NCI-H446 treated with DMSO at 0.1 percent for 48 hours (cell line): ENCODE measurements around the gene SH3GL1.
"Not testable (repeated sequence)": the region's sequence is repeated elsewhere in the genome, so short reads cannot be mapped to it uniquely, and the experiment has no call there.

Experiments
- DNase-seq: peaks from one replicate; lab custom pipeline; 2025; lab: John Stamatoyannopoulos, UW

Gene SH3GL1

DNA sequence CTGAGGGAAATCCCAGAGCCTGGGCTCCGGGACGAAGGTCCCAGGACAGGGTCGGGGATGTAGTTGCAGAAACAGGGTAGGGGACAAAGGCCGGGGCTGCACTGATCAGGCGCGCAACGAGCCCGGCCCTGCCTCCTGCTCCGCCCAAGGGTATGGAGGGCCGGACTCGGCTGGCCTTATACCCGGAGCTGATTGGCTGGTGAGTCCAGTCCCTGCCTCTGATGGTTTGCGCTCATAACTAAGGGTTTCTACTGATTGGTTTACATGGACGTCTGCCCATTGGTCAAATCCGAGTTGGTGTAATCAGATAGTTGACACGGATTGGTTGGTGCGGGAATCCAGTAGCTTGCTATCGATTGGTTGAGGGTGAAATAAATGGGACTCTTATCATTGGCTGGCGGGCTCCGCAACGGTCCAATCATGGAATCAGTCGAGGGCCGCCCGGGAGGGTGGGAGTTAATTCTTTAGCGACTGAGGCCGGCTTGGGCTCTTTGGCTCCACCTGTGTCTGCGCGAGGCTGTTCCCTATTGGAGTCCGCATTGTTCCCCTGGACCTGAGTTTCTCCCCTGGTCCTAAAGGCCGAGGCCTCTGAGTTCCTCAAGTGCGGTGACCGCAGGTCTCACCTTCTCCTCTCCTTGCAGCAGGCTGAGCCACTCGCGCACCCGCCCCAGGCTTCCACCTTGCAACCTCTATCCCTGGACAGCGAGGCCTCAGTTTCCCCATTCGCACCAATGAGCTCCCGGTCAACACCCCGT lies 57.6 kb downstream of the SH3GL1 start:
- DNase-seq: peak; percentile 100

DNA sequence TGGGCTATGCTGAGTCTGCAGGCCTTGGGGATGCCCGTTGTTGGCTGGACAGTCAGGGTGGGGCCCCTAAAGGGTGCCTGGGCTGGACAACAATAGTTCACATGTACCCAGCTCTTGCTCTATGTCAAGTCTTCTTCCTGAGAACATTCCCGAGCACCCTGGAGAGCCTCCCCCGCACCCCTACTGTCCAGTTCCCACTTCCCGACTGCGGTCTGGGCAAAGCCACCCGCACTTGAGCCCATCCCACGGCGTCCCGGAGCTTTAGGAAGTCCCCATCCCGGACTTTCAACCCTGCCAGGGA lies 58.1 kb downstream of the SH3GL1 start:
- DNase-seq: no peak

DNA sequence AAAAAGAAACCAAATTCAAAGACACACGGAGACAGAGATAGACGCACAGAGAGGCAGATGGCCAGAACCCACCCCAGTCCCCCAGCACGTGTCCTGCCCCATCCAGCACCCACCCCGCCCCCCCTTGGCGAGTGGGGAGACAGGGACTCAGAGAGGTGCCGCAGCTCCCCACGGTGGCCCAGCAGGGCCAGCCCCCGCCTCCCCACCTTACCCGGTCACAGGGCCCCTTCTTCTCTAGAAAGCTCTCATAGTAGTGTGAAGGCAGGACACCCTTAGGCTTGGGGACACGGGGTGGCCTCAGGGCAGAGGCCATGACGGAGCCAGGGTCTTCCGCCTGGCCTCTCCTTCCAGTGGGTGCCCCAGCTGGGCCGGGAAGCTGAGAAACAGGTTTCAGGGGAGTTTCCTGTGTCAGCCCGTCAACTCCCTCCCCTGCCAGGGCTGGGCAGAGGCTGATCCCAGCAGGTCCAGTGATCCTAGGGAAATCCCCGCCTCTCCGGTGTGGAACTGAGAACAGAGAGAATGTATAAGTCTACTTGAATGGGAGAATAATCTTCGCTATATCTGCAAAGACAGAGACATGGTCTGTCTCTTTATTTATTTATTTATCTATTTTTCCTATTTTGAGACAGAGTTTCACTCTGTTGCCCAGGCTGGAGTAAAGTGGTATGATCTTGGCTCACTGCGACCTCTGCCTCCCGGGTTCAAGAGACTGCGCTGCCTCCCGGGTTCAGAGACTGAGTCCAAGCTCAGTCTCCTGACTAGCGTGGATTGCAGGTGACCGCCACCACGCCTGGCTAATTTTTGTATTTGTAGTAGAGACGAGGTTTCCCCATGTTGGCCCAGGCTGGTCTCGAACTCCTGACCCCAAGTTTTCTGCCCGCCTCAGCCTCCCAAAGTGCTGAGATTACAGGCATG lies 61.6 kb downstream of the SH3GL1 start, which contains the start of gene STAP2:
Gene STAP2, minus strand, starts transcription at position 387 of the 915 bp plus-strand sequence. Its CDS starts 74 bp downstream, at position 313.
- DNase-seq: no peak

DNA sequence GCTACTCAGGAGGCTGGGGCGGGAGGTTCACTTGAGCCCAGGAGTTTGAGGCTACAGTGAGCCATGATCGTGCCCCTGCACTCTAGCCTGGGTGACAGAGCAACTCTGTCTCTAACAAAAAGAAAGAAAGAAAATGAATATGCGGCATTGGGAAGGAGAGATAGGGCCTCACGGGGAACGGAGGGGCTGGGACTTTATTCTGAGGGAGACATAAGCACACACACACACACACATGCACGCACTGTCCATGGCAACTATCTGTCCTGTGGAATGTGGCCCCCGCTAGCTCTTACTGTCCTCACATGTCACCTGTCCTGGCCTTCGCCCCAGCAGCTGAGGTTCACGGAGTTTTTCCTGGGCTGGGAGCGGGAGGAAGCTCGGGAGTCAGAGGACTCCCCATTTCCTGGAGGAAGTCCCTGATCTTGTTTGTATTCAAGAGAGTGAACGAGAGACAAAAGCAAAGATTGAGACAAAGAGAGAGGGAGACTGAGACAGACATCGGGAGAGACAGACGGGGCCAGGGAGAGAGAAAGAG lies 62.4 kb downstream of the SH3GL1 start:
- DNase-seq: no peak

DNA sequence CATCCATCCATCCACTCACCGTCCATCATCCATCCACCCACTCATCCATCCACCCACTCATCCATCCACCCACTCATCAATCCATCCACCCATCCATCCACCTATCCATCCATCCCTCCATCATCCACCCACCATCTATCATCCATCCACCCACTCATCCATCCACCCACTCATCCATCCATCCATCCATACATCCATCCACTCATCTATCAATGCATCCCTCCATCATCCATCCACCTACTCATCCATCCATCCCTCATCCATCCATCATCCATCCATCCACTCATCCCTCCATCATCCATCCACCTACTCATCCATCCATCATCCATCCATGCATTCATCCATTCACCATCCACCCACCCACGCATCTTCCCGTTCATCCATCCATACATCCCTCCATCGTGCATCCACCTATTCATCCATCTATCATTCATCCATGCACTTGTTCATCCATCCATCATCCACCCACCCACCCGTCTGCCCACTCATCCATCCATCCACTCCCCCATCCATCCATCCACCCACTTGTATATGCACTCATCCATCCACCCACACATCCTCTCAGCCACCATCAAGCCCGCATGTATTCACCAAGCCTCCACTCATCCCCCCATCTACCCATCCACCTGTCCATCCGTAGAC lies 65.3 kb downstream of the SH3GL1 start:
- DNase-seq: no peak

DNA sequence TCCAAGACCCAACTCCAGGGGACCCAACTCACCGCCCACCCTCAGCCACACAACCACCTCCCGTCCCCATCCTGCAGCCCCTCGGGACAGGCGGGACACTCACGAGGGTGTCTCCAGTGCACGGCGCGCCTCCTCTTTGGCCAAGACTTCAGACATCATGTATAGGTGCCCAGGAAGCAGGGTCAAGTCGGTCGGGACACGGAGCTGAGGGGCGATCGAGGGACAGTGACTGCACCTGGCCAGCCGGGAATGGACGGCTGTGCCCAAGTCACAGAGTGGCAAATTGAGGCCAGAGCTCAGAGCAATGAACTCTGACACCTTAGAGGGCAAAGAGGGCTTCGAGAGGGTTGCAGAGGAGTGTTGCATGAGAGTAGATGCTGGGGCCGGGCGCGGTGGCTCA lies 70.5 kb downstream of the SH3GL1 start:
- DNase-seq: no peak

DNA sequence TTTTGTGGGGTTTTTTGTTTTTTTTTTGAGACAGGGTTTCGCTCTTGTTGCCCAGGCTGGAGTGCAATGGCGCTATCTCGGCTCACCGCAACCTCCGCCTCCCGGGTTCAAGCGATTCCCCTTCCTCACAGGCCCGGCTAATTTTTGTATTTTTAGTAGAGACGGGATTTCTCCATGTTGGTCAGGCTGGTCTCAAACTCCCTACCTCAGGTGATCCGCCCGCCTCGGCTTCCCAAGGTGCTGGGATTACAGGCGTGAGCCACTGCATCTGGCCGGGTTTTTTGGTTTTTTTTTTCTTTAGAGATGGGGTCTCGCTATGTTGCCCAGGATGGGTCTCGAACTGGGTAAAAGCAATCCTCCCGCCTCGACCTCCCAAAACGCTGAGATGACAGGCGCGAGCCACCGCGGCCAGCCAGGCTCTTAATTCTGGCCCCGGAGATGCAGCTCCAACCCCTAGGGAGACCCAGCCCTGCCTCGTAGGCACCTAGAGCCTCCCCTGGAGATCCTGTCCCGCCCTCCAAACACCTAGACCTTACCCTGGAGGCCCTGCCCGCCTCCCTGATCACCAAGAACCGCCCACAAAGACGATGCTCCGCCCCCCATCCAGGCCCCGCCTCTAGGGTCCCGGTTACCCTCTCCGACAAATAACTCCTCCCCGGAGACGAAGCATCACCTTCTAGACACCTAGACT lies 71.2 kb downstream of the SH3GL1 start:
- DNase-seq: not testable (repeated sequence)

DNA sequence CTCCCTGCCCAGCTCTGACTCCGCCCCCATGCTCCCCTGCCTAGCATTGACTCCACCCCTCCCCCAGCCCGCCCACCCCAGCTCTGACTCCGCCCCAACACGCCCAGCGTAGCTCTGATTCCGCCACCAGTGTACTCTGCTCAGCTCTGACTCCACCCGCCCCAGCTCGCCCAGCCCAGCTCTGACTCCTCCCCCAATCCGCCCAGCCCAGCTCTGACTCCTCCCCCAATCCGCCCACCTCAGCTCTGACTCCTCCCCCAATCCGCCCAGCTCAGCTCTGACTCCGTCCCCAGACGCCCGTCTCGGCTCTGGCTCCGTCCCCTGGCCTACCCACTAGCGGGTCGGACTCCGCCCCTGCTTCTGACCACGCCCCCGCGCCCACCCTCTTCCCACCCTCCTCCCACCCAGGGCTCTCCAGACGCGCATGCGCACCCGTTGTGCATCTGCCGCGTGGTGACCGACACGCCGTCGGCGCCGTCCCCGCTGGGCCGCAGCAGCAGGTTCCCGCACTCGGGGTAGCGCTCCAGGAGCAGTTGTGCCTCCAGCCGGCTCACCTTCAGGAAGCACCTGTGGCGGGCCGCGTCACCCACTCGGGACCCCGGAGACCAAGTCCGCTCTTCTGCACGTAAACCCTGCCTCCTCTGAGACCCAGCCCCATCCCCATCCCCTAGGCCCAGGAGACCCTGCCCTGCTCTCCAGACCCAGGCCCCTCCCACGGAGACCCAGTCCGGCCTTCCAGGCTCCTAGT lies 71.9 kb downstream of the SH3GL1 start:
- peak; percentile 87 for DNase-seq

DNA sequence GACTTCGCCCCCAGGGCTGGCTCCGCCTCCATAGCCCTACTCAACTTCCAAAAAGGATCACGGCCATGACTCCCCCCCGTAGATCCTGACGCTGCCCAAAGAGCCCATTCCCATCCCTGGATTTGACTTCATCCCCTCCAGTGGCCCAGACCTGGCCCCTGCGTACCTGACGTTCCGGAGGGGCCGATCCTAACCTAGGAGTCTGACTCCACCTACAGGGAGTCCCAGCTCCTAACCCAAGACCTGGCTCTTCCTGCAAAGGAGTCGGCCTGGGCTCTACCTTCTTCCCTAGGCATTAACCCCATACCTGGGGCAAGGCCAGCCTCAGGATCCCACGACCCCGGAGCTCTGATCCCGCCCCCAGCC lies 72.5 kb downstream of the SH3GL1 start:
- DNase-seq: no peak

DNA sequence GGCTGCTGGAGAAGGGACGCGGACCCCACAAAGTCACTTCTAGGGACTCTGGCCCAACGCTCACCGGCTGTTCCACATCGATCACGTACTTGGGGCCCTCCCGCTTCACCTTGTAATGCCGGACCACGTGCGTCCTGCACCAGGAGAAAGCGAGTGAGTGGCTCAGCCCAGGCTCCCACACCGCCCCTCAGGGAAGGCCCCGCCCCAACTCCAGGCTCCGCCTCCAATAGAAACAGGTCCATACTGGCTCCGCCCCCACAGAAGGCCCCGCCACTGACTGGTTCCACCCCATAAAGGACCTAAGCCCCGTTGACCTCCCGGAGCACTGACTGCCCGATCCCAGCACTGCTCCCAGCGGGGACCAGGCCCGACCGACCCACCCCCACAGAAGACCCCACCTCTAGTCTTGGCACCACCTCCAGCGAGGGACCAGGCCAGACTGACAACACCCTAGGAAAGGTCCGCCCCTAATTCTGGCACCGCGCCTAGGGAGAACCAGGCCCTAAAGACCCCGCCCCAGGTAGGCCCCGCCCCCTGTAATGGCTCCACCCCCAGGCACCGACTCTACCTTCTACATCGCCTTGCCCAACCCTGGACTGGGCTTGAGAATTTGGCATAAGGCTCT lies 73.0 kb downstream of the SH3GL1 start:
- no peak for DNase-seq

DNA sequence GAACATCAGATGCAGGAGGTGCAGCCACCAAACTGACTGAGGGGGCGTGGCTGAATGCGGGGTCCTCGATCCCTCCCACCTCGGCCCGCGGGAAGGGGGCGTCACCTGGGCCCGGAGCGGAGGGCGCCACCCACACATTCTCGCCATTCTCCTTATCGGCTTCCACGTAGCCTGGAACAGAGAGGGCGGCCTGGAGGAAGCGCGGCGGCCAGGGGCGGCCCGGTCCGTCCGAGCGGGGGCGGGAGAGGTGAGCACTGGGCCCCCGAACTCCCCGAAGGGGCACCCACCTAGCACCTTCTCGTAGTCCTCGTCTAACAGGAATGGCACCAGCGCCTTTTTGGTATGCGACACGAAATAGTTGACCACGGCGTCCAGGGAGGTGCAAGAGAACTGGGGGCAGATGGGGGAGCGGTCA lies 73.5 kb downstream of the SH3GL1 start:
- DNase-seq: no peak

DNA sequence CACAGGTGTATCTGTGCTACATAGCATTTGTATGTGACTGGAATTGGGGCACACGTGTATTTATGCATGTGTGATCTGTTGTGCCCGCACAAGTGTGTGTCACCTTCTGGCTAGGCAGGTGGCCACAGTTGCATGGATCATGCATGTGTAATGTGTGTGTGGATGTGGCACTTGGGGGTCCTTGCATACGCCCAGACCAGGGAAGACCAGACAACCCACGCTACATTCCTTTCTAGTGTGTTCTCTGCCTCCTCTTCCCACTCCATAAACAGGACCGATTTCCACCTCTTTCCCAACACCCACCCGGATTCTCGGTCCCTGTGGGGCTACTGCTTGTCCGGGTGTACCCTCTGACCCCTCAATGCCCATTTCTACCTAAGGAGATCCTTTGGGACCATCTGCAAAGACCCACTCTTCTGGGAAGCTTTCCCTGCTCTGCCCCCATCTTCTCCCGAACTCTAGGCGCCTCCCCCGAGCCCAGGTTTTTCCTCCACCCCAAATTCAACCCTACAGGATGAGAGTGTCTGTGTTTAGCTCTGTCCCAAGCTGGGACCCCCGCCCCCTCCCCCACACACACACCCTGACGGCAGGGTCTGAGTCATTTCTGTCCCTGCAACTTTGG lies 74.0 kb downstream of the SH3GL1 start:
- no peak for DNase-seq

DNA sequence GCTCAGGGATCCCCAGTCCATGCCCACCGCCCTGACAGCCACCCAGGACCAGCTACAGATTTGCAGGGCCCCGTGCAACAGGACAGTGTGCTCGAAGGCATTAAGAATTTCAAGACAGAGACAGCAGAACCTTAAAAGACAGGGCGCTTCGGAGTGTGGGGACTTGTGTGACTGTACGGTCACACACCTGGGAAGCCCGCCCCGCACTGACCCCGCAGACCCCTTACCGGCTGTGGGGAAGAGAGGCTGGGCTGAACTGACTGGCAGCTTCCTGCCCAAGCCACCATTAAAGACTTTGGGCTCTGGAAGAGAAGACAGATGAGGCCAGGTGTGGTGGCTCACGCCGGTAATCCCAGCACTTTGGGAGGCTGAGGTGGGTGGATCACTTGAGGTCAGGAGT lies 76.1 kb downstream of the SH3GL1 start:
- DNase-seq: no peak

DNA sequence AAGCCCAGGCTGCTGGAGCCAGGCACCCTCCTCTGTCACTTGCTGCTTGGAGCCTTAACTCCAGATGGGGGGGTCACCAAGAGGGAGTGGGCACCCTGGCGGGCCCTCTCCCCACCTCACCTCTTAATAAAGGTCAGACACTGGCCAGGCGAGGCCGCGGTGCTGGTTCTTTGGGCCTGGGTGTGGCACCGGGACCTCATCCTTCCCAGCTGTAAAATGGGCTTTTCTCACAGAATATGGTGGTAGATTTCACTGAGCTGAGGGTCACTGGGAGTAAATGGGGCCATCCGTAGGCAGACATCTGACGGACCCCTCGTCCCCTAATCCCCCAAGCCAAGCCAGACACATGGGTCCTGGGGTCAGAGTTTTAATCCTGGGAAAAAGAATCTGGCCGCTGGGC lies 76.7 kb downstream of the SH3GL1 start:
- no peak for DNase-seq

DNA sequence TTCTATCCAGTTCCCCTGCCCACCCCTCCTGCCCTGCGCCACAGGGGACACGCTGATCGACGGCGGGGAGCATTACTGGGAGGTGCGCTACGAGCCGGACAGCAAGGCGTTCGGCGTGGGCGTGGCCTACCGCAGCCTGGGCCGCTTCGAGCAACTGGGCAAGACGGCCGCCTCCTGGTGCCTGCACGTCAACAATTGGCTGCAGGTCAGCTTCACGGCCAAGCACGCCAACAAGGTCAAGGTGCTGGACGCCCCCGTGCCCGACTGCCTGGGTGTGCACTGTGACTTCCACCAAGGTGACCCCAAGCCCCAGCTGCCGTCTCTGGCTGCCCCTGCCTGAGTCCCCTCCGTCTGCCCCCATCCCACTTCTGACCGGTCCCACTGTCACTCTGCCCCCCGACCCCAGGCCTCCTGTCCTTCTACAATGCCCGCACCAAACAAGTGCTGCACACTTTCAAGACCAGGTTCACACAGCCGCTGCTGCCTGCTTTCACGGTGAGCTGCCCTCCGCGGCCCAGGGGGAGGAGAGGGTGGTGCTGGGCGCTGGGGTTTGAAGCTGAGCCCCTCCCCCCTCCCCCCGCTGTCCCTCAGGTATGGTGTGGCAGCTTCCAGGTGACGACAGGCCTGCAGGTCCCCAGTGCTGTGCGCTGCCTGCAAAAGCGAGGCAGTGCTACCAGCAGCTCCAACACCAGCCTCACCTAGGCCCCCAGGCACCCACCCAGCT lies 77.2 kb downstream of the SH3GL1 start:
- no peak for DNase-seq

DNA sequence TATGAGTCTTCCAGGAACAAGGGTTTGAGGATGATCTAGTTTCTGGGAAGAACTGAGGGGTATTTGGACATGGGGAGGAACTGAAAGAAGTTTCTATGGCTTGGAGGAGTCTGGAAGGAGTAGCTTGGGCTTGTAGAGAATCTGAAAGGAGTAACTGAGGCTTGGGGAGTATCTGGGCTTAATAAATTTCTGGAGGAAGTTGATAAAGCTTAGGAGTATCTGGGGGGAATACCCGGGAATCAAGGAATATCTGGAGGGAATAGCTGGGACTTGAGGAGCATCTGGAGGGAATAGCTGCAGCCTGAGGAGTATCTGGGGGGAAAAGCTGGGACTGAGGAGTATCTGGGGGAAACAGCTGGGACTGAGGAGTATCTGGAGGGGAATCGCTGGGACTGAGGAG lies 79.9 kb downstream of the SH3GL1 start:
- no peak for DNase-seq

DNA sequence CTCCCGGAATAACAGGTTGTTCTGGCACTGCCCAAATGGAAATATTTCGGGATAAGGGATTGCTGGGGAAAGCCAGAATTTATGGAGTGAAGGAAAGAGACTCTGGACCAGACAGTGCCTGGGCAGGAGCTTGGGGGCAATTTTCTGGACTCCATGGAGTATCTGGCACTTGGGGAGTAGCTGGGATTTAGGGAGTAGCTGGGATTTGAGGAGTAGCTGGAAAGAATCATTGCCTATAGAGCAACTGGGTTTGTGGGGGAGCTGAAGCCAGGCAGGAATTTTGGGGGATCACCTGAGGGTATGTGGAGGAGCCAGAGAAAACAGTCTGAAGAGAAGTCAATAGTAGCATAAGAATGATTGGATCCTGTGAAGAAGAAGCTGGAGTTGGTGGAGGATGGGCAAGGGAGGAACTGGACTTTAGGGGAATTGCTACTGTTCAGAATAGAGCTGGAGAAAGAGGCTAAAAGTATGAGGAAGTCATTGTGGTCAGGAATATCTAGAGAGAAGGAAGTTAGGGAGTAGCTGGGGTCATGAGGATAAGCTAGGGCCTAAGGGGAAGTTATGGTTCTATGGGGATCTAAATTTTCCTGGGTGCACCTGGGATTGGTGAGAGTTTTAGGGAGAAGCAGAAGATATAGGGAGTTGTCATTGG lies 81.2 kb downstream of the SH3GL1 start:
- no peak for DNase-seq

DNA sequence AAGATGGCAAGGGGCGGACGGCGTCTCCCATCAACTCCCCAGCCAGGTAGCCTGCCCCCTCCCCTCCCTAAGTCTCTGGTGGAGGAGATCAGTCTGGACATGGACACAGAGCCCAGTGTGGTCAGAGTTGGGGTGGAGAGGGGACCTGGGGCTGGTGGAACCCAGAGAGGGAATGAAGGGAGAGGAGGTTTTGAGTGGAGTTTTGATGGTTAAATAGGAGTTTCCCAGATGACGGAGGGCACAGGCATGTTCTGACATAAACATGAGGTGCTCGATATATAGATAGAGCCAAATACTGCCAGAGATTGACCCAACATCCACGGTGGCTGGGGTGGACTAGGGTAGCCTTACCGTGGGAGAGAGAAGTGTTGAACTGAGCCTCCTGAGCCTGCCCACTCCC lies 81.9 kb downstream of the SH3GL1 start:
- no peak for DNase-seq

DNA sequence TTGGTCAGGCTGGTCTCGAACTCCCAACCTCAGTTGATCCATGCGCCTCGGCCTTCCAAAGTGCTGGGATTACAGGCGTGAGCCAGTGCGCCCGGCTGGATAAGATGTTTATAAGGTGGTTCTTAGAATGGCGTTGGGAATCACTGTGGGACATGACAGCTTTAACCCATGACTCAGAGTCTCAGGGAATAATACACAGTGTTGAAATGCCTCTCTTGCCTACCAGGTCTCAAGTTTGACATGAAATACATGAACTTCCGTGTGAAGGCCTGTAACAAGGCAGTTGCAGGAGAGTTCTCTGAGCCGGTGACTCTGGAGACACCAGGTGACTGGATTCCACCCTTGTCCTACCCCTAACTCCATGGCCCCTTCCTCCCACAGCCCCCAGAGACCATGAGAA lies 83.4 kb downstream of the SH3GL1 start:
- DNase-seq: no peak
